ENCODE results near the gene SYNDIG1.

The SYNDIG1 gene

DNA sequence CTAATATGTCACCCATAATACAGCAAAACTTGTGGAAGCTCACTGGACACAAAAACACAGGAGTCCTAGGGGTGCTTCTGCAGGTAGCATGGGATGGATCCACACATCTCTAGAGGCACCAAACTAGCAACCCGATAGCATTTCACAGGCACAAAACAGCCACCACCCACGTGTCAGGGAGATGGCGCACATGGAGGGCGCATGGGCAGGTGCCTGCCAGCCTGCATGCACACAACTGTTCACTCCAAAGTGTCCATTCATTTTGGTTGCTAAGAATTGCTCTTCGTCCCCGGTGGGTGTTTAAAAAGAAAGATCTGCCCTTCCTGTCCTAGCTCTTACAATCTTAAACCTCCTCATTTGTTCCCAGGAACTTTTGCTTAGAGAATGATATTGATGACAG is 171.3 kb downstream of the SYNDIG1 start:
- no peak for DNase-seq

DNA sequence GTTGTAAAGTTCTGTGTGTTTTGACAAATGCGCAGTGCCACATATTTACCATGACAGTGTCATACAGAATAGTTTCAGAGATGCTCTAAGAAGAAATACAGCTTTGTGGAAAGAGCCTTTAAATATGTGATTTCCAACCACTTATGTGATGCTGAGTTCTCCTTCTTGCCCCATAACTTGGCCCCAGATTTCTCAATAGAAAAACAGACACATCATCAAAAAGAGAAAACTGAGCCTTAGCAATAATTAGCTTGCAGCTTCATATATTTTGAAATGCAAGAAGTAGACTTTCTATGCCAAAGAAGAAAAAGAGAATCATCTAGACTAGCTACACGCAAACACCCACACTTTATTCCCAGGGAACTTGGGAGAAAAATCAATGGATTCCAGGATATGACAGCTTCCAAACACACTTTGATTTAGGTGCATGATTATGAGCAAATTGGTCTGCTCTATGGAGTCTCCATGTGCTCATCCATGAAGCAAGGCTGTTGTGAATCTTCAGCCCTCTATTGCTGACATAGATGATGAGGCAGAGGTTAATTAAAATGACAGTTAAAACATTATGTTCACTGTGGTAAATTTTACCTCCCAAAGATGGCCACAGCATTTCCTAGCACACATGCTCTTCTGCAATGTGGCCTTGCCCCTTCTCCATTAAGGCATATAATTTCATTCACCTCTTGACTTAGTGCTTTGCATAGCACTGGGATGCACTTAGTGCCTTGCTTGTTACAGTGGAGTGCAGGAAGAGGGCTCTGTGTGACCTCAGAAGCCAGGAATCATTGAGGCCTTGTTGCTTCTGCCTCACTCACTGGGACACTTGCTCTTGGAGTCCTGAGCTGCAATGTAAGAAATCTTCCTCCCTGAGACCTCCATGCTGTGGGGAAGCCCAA is 174.6 kb downstream of the SYNDIG1 start:
- no peak for DNase-seq

DNA sequence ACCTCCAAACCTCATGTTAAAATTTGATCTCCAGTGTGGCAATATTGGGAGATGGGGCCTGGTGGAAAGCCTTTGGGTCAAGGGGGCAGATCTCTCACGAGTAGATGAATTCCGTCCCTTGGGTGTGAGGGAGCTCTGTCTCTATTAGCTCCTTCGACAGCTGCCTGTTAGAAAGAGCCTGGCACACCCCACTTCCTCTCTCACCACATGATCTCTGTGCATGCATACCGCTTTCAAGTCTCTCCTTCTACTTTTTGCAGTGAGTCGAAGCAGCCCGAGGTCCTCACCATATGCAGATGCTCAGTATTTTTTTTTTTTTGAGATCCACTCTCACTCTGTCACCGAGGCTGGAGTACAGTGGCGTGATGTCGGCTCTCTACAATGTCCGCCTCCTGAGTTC is 176.9 kb downstream of the SYNDIG1 start:
- DNase-seq = no peak

DNA sequence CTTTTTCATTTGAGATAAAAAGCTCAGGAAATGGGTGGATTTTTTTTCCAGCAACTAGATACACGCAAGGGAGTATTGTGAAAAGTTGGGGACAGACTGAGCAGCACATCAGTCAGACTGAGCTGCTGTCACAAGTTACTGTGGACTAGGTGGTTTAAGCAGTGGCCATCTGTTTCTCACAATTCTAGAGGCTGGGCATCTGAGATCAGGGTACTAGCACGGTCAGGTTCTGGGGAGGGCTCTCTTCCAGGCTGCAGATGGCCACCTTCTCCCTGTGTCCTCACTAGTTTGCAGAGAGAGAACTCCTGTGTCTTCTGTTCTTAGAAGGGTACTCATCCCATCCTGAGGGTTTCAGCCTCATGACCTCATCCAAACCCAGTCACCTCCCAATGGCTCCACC is 178.3 kb downstream of the SYNDIG1 start:
- no peak for DNase-seq

DNA sequence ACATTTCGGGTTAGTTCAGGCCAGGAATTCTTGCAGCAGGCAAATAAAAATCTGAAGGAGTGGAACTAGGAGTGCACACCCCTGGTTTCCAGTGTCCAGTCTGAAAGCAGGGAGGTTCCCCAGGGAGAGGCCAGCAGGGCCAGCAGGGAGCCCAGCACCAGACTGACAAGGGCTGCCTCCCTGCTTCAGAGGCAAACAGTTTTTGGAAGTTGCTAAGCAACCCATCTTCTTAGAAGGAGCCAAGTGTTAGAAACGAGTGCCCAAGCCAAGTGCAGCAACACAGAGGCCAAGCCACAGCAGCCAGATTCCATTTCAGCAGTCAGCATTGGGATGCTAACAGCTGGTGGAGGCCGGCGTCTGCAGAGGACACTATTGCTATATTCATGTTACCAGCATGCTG is 179.1 kb downstream of the SYNDIG1 start:
- no peak for DNase-seq

DNA sequence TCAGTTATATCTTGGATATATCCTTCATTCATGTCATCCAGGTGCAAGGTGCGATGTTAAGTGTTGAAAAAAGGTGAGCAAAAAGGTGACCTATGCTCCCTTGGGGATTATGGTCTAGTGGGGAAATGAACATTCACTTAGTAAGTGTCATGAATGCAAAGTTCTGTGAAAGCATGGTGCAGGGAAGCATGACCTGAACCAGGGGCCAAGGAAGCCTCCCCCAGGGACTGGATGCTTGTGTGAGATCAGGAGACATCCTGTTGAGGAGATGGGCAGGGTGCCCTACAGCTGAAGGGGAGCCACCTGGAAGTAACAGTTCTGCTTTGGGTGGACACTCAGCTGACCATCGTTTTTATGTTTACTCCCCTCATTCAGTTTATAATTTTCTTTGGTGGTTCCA is 179.5 kb downstream of the SYNDIG1 start:
- no peak for DNase-seq

DNA sequence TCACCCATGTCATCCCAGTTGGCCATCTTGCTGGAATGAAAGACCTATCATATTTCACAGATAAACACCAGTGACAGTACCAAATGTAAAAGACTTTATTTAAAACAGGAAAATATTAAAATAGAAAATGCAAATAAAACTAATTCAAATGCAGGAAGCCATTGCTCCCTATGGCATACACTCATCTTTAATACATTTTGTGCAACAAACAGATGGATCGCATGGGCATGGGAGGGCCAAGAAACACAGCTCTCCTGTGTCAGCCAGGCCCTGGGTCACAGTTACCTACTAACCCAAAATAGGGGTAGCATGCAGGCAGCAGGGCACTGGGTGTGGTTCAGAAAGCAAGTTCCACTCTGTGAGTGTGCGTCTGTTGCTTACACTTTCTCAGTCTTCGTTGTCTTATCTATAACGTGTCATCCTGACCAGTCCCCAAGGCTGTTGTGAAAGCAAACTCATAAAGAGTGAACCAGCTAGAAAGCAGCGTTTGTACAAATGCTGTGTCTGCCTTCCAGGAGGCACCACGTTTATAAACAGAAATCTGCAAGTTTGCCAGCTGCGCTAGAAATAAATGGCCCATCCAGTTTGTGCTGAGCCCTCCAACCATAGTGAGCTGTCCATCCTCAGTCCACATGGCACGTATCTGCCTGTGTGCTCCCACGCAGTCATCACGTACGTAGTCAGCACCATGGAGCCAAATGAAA is 180.5 kb downstream of the SYNDIG1 start:
- DNase-seq = no peak

DNA sequence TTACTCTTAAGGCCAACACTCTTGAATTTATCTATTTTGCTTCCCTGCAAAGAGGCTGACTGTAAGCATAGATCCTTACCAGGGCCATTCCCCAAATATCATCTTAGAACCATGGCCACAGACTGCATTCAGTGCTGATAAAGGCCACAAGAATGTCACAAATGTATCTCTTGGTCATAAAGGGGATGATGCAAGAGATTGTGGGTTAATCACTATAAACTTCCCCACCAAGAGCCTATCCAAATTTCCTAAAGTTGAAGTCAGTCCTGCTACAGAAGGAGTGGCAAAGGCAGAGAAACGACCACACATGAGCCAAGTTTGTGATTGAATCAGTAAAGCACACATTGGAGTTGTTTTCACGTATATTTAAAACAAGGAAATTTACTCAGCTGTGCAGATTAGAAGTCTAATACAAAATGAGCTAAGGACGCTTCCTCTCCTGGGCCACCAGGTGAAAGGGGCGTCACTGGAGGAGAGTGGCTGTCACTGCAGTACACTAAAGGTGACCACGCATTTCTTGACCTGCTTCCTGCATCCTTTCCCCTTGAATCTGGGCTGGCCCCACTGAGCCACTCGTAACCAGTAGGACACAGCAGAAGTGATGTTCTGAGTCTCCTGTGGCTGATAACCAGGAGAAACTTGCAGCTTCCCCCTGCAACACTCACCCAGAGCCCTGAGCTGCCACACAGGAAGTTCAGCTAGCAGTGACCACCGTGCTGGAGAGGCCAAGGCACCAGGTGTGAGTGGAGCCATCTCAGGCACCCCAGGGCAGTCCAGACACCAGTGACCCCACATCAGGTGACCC is 181.9 kb downstream of the SYNDIG1 start:
- DNase-seq = no peak

DNA sequence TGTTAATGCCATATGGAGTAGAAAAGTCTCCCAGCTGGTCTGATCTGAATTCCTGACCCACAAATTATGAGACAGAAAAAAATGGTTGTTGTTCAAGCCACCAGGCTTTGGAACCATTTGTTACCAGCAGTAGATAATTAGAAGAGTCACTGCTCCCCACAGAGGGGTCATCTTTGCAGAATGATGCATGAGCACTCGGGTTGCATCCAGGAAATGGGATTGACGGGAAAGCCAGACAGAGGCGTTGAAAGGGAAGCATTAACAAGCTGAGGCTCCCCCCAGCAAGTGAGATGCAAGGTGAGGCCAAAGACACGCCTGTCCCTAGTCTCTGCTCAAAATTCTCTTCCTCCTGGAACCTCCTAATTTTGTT is 182.5 kb downstream of the SYNDIG1 start:
- DNase-seq = no peak

DNA sequence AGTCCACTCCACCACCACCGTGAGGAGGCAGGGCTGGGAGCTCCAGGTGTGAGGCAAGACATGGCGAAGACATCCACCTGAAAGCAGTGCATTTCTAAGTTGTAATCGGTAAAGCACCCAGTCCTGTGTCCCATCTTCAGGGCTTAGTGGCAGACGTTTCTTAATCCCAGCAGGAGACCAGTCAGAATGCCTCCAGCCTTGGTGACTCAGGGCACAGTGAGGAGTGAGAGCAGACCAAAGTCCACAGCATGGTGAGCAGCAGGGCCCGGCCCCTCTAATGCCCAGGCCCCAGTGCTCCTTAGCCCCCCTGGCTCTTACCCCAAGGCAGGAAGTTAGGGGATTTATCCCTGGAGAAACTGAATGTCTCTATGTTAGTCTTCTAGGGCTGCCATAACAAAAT is 183.9 kb downstream of the SYNDIG1 start:
- DNase-seq = no peak

DNA sequence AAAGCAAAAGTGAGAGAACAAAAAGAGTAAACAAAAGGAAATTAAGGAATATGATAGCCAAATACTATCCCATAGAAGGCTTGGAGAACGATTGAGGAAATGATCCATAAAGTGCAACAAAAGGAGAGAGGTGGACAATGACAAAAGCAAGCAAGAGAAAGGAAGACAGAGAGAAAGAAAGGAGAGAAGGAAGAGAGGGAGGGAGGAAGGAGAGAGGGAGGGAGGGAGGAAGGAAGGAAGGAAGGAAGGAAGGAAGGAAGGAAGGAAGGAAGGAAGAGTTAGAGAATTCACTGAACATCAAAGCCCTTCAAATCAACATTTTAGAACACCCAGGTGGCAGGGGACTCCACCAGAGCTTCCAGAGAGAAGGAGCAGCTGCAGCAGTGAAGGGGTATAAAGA is 185.0 kb downstream of the SYNDIG1 start:
- no peak for DNase-seq

DNA sequence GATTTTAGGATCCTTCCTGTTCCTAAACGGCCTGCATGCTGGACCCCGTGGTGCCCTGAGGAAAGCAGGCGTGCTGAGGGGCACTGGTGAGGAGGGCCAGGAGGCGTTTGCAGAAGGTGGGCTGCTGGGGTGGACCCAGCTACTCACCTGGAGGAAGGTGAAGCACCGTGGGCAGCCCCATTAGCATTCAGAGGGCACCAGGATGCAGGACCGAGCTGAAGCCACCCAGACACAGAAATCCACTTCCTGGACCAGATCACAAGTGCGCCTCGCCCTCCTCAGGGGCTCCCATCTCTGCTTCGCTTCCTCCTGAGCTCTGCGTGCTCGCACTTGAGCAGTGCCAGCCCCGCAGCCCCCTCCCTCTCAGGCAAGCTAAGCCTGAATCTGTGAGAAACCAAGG is 187.0 kb downstream of the SYNDIG1 start:
- DNase-seq = no peak

DNA sequence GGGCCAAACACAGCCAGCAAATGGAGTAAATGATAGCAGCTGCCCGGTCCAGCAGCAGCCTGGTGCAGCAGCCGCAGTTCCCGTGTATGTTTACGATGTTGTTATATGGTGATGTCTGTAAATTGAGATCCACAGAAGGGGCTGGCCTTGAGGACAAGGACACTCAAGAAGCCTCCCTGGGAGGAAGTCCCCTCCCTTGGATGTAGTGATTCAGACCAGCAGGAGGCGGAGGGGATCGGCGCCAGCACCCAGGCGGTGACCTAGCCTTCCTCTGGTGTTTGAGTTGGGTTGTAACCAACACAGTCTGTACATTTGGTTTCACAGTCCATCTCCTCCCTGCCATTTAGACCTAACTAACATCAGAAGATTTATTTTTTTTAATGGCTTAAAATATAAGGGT is 187.8 kb downstream of the SYNDIG1 start:
- no peak for DNase-seq

DNA sequence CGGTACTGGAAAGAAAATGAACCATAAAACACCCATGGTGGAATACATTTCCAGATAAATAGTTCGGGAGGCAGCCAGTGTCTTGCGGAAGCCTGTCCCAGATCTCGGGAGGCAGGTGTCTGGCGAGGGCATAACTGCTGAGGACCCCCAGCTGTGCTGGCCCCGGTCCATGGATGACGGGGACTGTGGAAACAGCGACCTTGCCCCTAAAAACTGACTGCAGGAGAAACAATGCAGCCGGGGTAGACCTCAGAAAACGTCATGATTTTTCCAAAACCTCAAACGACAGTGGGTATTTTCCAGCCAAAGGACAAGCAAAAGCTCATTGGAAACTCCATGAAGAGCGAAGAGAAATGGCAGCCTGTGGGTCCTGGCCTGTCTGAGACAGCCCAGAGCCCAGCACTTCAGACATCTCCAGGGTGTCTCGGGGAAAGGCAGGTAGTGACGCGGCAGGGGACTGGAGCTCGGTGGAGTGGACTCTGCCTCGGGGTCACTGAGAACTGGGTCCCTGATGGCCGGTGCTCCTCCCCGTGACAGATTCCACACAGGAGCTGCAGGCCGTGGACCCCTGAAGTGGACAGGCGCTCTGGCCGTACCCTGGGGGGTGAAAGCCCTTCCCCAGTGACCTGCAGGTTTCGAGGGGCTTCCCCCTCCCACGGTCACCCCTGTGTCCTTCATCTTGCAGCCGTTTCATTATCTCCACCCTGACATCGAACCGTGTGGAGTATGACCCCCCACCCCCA is 188.6 kb downstream of the SYNDIG1 start:
- no peak for DNase-seq

DNA sequence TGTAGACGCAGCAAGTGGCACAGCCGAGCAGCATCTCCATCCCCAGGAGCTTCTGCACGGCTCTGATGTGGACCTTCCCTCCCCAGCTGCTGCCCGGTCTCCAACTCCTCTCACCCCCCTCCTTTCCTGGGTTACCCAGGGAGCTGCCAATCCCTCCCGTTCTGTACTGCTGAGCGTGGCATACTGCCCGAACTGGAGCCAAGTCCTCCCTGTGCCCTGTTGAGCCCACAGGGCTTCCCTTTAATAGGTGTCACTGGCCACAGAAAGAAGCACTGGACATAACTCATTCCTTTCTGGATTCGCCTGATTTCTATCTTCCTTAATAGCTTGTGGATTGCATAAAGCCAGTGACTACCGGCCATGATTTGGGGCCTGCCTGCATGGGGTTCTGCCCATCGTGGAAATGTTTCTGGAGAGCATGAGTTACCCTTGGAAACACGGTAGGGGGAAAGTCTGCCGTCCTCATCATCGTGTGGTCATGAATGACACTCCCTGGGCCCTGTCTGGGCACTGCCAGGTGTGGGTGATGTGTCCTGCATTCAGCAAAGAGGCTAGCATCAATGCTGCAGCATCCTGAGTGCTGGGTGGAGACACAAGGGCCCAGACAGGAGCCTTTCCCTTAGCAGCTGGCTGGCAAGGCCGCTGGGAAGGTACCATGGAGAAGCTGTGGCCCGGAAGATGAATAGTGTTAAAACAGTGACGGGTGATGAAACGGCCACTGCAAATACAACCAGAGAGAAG is 189.7 kb downstream of the SYNDIG1 start:
- DNase-seq = no peak

DNA sequence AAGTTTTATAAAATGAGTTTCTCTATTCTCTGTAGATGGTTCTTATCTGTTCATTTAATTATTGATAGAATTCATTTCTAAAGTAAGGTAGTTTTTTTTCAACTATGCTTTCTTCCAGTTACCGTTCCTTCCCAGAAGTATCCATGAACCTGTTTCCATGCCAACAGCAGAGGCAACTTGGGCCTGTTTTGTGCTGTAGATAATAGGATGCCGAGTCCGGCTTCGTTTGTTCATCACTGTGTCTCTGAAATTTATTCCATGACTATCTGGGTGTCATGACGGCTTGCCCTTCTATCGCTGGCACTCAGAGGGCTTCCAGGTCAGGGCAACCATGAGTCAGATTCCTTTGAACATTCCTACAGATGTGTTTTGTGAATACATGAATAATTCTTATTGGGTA is 190.4 kb downstream of the SYNDIG1 start:
- no peak for DNase-seq

DNA sequence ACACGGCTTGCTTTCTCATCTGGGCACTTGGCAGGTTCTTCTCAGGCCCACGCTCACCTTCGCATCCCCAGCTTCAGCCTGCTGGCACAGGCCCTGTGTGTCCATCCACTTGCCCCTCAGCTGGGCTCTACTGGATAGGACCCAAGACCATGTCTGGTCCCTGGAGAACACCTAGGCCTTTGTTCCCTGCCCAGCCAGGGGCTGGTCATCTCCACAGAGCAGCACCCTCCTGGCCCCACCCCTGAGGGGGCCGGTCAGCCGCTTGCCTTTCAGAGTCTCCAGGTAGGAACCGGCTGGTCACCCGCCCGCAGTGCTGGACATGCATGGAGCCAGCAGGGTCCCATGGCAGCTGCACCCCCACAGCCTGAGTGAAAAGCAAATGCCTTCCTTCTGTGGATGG is 191.2 kb downstream of the SYNDIG1 start:
- no peak for DNase-seq

DNA sequence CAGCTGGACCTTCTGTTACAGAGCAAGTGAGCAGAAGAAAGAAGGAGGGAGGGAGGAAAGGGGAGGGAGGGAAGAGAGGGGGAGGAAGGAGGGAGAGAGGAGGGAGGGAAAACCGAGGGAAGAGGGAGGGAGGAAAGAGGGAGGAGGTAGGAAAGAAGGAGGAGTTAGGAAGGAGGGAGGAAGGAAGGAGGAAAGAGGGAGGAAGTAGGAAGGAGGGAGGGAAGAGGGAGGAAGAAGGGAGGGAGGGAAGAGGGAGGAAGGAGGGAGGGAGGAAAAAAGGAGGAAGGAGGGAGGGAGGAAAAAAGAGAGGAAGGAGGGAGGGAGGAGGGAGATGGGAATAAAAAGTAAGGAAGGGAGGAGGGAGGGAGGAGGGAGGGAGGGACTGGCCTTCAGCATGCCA is 191.8 kb downstream of the SYNDIG1 start:
- no peak for DNase-seq

DNA sequence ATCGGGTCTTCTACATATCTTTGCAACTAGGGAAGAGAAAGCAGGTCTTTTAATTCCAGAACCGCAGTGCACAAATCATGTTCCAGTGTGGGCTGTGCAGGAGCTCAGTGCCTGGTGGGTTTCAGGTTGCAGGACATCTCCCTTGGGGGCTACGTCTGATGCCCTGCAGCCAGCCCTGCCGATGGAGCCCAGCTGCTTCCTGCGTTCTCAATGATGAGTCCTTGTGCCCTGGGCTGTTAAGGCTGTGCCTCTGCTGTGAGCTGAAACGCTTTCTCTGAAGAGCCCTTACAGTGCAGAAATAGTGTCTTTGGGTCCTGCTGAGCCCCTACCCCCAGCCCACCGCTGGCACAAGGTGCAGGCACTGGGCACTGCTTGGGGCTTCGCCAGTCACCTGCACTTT is 192.9 kb downstream of the SYNDIG1 start:
- DNase-seq = no peak

DNA sequence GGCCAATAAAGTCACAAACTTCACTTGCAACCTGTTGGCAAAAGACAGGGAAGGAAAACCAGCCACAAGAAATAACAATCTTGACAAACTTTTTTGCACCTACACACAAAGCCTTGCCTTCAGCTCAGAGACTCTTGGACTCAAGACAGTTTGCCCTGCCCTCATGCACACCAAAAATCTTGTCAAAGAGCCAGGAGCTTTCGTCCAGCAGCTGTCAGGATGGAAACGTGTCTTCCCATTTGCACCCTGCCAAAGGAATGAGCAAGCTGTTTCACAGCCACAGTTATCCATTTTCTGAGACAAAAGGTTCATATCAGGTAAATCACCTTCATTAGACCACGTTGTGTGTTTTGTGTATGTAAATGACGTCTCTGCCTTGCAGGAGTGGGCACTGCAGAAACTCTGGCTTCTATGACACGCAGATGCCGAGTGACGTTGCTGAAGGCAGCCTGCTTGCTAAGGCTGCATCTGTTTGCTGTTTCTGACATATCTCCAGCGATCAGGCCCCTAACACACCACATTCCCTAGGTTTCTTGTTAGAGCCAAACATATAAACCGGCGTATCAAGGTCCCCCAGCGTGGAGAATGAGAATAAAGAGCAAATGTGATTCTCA is 193.4 kb downstream of the SYNDIG1 start:
- no peak for DNase-seq

DNA sequence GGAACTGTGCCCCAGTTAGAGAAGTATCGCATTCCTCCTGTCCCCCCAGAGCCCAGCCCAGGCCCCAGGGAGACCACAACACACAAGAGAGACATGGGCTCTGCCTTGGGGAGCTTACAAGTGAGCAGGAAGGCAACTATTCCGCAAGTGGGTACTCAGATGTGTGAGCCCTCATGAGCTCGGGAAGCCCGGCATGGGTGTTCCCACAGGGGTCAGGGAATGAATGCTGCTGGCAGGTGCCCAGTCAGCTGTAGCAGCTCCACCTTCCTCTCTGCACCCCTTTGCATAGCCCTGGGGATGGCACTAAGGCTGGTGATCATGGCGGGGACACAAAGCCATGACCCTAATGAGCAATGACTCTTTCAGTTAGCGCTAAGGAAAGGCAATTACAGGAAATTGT is 194.1 kb downstream of the SYNDIG1 start:
- no peak for DNase-seq
